ENCODE results near the gene FASLG.

DNA sequence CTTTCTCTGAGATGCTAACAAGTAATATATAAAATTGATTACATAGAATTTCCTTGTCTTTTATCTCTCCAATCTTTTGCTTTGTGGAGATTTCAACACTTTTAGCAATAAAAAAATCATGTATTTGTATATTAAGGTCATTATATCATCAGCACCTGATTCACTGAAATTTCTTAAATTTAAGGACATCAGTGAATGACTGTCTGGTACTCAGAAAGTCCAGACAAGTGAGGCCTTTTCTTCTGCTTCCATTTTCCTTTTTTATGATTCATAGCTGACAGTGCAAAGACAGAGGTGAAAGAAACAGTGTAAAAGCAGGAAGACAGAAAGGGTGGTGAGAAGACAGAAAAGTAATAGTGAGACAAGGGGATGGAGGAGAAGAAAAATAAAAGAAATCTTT, 54.6 kb downstream of the FASLG start:
- TF ChIP-seq CREM (CRISPR knock-in tag; IDR thresholded peaks at IDR 0.05) (no peak), SP1 (CRISPR knock-in tag; conservative IDR thresholded peaks at IDR 0.05) (no peak), NR2C2 (CRISPR knock-in tag; IDR thresholded peaks at IDR 0.05) (no peak), ZNF396 (CRISPR knock-in tag; IDR thresholded peaks at IDR 0.05; ENCODE audit: borderline replicate concordance) (no peak), EMX1 (CRISPR knock-in tag; IDR thresholded peaks at IDR 0.05) (no peak), ZBTB21 (CRISPR knock-in tag; IDR thresholded peaks at IDR 0.05; ENCODE audit: borderline replicate concordance) (no peak), NFE2L1 (CRISPR knock-in tag; IDR thresholded peaks at IDR 0.05) (no peak), TEAD4 (CRISPR knock-in tag; IDR thresholded peaks at IDR 0.05) (no peak), RELA (CRISPR knock-in tag; IDR thresholded peaks at IDR 0.05; ENCODE audit: borderline replicate concordance) (no peak), FOXJ3 (CRISPR knock-in tag; IDR thresholded peaks at IDR 0.05; ENCODE audit: borderline replicate concordance) (no peak)
- TF ChIP-seq, protein P1, sequence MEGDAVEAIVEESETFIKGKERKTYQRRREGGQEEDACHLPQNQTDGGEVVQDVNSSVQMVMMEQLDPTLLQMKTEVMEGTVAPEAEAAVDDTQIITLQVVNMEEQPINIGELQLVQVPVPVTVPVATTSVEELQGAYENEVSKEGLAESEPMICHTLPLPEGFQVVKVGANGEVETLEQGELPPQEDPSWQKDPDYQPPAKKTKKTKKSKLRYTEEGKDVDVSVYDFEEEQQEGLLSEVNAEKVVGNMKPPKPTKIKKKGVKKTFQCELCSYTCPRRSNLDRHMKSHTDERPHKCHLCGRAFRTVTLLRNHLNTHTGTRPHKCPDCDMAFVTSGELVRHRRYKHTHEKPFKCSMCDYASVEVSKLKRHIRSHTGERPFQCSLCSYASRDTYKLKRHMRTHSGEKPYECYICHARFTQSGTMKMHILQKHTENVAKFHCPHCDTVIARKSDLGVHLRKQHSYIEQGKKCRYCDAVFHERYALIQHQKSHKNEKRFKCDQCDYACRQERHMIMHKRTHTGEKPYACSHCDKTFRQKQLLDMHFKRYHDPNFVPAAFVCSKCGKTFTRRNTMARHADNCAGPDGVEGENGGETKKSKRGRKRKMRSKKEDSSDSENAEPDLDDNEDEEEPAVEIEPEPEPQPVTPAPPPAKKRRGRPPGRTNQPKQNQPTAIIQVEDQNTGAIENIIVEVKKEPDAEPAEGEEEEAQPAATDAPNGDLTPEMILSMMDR (IDR thresholded peaks at IDR 0.05) = no peak
- TF ChIP-seq, protein P2, sequence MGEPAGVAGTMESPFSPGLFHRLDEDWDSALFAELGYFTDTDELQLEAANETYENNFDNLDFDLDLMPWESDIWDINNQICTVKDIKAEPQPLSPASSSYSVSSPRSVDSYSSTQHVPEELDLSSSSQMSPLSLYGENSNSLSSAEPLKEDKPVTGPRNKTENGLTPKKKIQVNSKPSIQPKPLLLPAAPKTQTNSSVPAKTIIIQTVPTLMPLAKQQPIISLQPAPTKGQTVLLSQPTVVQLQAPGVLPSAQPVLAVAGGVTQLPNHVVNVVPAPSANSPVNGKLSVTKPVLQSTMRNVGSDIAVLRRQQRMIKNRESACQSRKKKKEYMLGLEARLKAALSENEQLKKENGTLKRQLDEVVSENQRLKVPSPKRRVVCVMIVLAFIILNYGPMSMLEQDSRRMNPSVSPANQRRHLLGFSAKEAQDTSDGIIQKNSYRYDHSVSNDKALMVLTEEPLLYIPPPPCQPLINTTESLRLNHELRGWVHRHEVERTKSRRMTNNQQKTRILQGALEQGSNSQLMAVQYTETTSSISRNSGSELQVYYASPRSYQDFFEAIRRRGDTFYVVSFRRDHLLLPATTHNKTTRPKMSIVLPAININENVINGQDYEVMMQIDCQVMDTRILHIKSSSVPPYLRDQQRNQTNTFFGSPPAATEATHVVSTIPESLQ (CRISPR knock-in tag; IDR thresholded peaks at IDR 0.05) = no peak
- TF ChIP-seq, protein P3, sequence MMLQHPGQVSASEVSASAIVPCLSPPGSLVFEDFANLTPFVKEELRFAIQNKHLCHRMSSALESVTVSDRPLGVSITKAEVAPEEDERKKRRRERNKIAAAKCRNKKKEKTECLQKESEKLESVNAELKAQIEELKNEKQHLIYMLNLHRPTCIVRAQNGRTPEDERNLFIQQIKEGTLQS (CRISPR knock-in tag; conservative IDR thresholded peaks at IDR 0.05) = no peak

All from WTC11 (cell line).